Nephron progenitor cell (in vitro differentiated cells): ENCODE results near the gene RTN4R.
"Not testable (repeated sequence)": the region's sequence is repeated elsewhere in the genome, so short reads cannot be mapped to it uniquely, and the experiment has no call there.

Experiments
- DNase-seq: peaks from one replicate; pipeline ENCODE4 v3.0.0; 2021
- H3K27ac Mint-ChIP-seq: 2 replicates; pipeline ENCODE4 v1.8.0; 2021; ENCODE audit warnings: mild to moderate bottlenecking, moderate library complexity, mixed read lengths
- H3K27me3 Mint-ChIP-seq: 2 replicates; pipeline ENCODE4 v1.8.0; 2021; ENCODE audit warnings: mild to moderate bottlenecking, low read depth, mixed read lengths; ENCODE audit not compliant: poor library complexity
- H3K36me3 Mint-ChIP-seq: 2 replicates; pipeline ENCODE4 v1.8.0; 2021; ENCODE audit warnings: low read depth, mixed read lengths
- H3K4me1 Mint-ChIP-seq: 2 replicates; pipeline ENCODE4 v1.8.0; 2021; ENCODE audit warnings: mixed read lengths
- H3K4me3 Mint-ChIP-seq: 2 replicates; pipeline ENCODE4 v1.8.0; 2021; ENCODE audit warnings: mild to moderate bottlenecking, moderate library complexity, mixed read lengths
- H3K9me3 Mint-ChIP-seq: 2 replicates; pipeline ENCODE4 v1.8.0; 2021; ENCODE audit warnings: mild to moderate bottlenecking, moderate library complexity, mixed read lengths
- TF ChIP-seq, protein P1 (sequence below): fragments of 200-600 bp; sonication (generic); IDR thresholded peaks from 2 replicates; pipeline ENCODE4 v1.5.0; 2021; ENCODE audit warnings: antibody characterized with exemption

The RTN4R gene

DNA sequence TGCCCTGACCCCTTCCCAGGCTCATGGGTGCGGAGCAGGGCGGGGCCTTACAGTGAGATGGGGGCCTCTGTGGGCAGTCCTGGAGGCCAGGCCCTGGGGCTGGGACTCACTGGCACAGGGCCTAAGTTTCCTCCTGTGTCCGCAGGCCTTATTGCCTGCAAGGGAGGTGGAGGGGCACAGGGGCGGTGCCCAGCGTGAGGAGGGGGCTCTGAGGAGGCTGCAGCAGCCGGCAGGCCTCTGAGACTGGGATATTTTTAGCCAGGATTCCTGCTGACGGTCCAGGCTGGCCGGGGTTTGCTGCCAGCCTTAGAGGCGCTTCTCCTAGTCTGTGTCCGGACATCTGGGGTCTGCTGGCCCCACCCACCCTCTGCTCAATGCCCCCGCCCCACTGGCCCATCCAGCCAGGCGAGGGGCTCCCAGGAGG lies 5.7 kb upstream of the RTN4R start:
- Mint-ChIP-seq H3K36me3 (no peaks in the 10 kb centered on the region), H3K27me3 (peaks cover 4% of the 10 kb centered on the region), H3K27ac (no peak overlapping the region), H3K4me3 (no peak overlapping the region), H3K9me3 (no peaks in the 10 kb centered on the region), H3K4me1 (peaks cover 7% of the 10 kb centered on the region)
- TF ChIP-seq, protein P1, sequence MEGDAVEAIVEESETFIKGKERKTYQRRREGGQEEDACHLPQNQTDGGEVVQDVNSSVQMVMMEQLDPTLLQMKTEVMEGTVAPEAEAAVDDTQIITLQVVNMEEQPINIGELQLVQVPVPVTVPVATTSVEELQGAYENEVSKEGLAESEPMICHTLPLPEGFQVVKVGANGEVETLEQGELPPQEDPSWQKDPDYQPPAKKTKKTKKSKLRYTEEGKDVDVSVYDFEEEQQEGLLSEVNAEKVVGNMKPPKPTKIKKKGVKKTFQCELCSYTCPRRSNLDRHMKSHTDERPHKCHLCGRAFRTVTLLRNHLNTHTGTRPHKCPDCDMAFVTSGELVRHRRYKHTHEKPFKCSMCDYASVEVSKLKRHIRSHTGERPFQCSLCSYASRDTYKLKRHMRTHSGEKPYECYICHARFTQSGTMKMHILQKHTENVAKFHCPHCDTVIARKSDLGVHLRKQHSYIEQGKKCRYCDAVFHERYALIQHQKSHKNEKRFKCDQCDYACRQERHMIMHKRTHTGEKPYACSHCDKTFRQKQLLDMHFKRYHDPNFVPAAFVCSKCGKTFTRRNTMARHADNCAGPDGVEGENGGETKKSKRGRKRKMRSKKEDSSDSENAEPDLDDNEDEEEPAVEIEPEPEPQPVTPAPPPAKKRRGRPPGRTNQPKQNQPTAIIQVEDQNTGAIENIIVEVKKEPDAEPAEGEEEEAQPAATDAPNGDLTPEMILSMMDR = no peak
- DNase-seq = no peak

- TF ChIP-seq, protein P1 = no peak
- Mint-ChIP-seq H3K36me3 (no peaks in the 10 kb centered on the region), H3K4me3 (no peak overlapping the region), H3K27ac (no peak overlapping the region), H3K9me3 (no peaks in the 10 kb centered on the region), H3K27me3 (peaks cover 4% of the 10 kb centered on the region), H3K4me1 (peaks cover 10% of the 10 kb centered on the region)
- no peak for DNase-seq
Observed at GRCh38 chr22:20272700-20273099, 4.6 kb upstream of the RTN4R start.

DNA sequence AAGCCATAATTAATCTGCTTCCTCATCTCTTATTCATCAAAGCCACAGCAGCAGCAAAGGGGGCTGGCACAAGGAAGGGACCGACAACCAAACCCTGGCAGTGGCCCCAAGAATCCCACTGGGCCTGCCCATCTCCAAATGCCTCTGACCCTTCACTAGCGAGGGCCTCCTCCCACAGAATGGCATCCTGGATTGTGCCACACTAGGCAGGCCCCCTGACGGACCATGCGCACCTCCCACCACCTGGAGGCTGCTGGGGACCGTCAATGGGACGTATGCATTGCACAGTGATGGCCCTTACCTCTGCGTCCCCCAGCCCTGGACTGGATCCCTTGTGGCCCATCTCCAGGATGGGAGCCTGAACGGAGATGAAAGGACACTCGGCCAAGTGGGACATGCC lies 4.1 kb upstream of the RTN4R start:
- no peak overlapping the region for H3K27ac Mint-ChIP-seq
- TF ChIP-seq, protein P1 = no peak

GRCh38 chr22:20271114-20271994 lies 3.2 kb upstream of the RTN4R start:
- H3K4me1 Mint-ChIP-seq = peaks cover 10% of the 10 kb centered on the region
- H3K9me3 Mint-ChIP-seq = no peaks in the 10 kb centered on the region
- TF ChIP-seq, protein P1 = no peak
- no peak overlapping the region for H3K27ac Mint-ChIP-seq
- H3K27me3 Mint-ChIP-seq = peaks cover 12% of the 10 kb centered on the region
- no peak for DNase-seq
- H3K4me3 Mint-ChIP-seq = no peak overlapping the region
- H3K36me3 Mint-ChIP-seq = no peaks in the 10 kb centered on the region

More for the DNA sequence above, 4.1 kb upstream of the RTN4R start:
- no peak for DNase-seq
- no peaks in the 10 kb centered on the region for H3K36me3 Mint-ChIP-seq
- H3K9me3 Mint-ChIP-seq = no peaks in the 10 kb centered on the region
- H3K4me1 Mint-ChIP-seq = peaks cover 10% of the 10 kb centered on the region
- peaks cover 4% of the 10 kb centered on the region for H3K27me3 Mint-ChIP-seq
- no peak overlapping the region for H3K4me3 Mint-ChIP-seq

DNA sequence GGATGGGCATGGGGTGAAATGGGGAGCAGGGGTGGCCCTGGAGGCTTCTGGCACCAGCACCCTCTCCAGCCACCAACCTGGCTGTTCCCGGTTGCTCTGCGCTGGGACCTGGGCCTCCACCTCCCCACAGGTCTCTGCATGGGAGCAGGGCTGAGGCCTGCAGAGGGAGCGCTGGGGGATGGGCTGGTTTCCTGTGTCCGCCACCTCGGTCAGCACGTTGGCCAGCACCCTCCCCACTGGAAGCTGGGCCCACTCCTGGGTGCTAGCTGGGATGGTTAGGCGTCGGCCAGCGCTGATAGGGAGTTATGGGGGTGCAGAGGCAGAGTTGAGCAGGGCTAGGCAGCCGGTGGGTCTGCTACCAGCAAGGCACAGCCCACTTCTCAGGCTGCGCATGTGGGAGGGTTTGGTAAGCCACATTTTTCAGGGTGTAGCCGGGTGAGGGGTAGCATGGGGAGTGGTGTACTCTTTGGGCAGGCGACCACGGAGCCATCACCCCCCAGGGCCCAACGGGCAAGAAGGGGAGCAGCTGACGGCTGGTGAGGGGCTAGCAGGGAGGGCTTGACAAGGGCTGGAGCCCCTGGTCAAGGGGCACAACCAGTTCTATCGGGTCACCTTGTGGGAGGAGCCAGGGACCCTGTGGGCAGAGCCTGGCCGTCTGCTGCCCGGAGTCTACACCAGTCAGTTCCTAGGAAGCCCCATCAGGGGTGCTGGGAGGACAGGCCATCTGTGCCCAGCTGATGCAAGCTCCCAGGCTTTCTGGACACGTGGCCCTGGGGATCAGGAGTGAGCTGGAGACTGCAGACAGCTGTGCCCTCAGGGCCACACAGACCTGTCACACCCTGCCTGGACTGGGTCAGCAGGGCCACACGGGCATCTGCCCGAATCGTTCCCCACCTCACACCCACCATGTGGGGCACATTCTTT lies 2.3 kb upstream of the RTN4R start:
- not testable (repeated sequence) for H3K36me3 Mint-ChIP-seq, H3K27ac Mint-ChIP-seq, H3K4me3 Mint-ChIP-seq, H3K9me3 Mint-ChIP-seq
- peak; percentile 49 for DNase-seq
- Mint-ChIP-seq H3K4me1 (peaks cover 10% of the 10 kb centered on the region), H3K27me3 (peaks cover 15% of the 10 kb centered on the region)

GRCh38 chr22:20269673-20270072 lies 1.6 kb upstream of the RTN4R start:
- H3K27ac Mint-ChIP-seq, DNase-seq, H3K36me3 Mint-ChIP-seq, H3K9me3 Mint-ChIP-seq, H3K4me3 Mint-ChIP-seq: not testable (repeated sequence)
- H3K27me3 Mint-ChIP-seq = peaks cover 12% of the 10 kb centered on the region
- H3K4me1 Mint-ChIP-seq = peaks cover 10% of the 10 kb centered on the region

DNA sequence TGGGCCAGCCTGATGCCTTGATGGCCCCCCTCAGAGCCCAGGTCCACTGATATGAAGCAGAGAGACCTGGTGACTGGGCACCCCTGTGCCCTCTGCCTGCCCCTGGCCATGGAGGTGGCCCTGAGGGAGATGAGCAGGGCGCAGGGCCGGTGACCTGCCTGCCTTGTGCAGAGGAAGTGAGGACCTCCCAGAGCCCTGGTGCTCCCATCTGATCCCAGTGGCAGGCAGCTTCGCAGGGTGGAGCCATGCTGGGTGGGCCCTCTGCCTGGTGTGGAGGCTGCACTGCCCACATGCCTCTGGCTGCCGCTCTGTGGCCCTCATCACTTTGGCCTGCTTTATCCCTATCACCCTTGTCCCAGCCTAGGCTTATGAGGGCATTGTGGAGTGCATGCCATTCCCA lies 1.1 kb upstream of the RTN4R start:
- H3K4me3 Mint-ChIP-seq = peak overlapping the region; percentile 79
- peaks cover 11% of the 10 kb centered on the region for H3K27me3 Mint-ChIP-seq
- peaks cover 15% of the 10 kb centered on the region for H3K4me1 Mint-ChIP-seq
- H3K9me3 Mint-ChIP-seq, DNase-seq, H3K27ac Mint-ChIP-seq, H3K36me3 Mint-ChIP-seq: not testable (repeated sequence)
